Right ventricle myocardium inferior (tissue), 1 donor: ENCODE measurements around the gene YIPF7. TPM values are rescaled to one million over a fixed set of nuclear protein-coding genes. Genes with fewer than 3 reads are reported as not detected.
A peak's percentile ranks its signal among the peaks of the same experiment; 100 is the strongest.

Experiments
- ATAC-seq: fragments of 200-7000 bp; cut with Tn5 transposase; one replicate; pipeline ENCODE4 v1.9.1; 2020; ENCODE audit warnings: mild to moderate bottlenecking, moderate library complexity
- DNase-seq: peaks from one replicate; pipeline ENCODE4 v3.0.0; 2021; ENCODE audit errors: missing footprints
- intact Hi-C: fragments of 100-400 bp; cut with DNase I; formaldehyde crosslinking; loops from one replicate; pipeline ENCODE4 v1.11.0; 2022
- total RNA-seq: library from RNA; stranded (reverse); fragmentation: NEBNext Ultra II Directional; extraction: Animal tissue kit (Norgen Biotek cat#: 25700); gene quantifications from one replicate; pipeline ENCODE4 v1.2.1, GENCODE V29; 2021
- donor health status: DM: no; HTN: yes; CAD: no; lungs with severe emphysema.

Gene YIPF7
- total RNA-seq, 1 donor from 2014 or later, result 1.4 TPM

DNA sequence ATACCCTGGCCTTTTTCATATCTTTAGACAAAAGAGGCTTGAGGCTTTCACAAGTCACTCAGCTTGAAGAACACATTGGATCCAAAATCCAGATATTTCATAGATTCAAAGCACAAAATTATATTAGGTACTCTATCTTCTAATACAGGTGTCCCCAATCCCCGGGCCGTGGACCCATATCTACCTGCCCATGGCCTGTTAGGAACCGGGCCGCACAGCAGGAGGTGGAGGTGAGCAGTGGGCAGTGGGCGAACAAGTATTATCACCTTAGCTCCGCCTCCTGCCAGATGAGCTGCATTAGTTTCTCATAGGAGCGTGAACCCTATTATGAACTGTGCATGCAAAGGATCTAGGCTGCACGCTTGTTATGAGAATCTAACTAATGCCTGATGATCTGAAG, 18.7 kb downstream of the YIPF7 start:
- ATAC-seq (no peak), DNase-seq (peak; percentile 59)
- intact Hi-C loops, result no loop called here

DNA sequence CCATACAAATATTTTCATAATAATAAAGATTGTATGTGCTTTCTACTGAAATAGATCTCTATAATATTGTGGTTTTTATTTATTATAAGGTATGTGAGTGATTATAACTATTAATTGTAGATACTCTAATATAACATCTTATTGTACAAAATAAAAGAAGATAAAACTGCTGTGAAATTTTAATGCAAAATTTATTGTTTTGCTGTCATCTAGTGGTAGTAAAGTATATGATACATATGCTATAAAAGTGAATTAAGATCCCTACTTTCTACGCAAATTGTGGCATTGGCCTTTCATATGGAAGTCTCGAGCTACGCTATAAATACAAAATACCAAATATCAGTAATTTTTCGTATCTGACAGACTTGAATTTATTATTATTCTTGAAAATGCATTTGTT, 19.3 kb downstream of the YIPF7 start:
- ATAC-seq, result no peak
- DNase-seq, result no peak
- intact Hi-C loops, result no loop called here

DNA sequence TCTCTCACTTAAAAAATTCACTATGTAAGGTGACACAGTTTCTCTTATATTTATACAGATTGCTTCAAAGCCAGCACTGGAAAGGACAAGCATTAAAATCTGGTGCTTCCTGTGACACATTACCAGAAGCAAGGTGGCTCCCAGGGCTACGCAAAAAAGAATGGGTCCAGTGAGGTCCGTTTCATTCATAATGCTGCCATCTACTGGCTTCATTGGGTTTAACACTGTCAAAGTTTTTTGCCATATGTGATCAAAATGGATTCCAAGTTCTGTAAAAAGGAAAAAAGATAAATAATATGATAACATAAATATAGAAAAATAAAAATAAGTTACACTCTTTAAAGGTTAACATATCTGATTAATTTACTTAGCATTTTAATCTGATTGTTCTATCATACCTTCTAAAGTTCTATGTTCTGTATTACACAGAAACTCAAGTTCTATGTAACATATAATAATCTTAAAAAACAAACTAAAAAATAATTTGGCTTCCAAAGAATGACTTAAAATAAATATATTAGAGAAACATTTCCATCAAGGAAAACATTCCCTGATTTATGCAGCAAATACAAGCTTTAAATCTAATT, 22.1 kb downstream of the YIPF7 start:
- intact Hi-C loops, result no loop called here
- no peak for DNase-seq
- ATAC-seq, result peak; percentile 60

DNA sequence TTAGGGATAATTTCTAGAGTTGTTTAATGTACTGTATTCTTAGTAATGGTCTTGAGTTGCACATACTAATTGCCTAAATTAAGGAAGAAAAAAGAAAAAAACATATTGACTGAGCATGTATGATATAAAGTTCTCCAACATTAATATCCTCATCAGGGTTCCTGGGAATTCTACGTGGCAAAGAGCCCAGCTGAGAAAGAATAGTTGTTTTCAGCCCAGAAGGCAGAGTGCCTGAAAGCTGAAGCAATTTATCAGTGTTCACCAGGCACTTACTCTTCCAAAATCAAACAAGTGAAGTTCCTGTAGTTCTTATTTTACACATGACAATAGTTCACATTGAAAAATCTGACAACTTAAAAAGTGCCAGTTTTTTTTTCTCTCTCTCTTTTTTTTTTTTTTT, 27.7 kb downstream of the YIPF7 start:
- intact Hi-C loops, result no loop called here
- ATAC-seq, result no peak
- no peak for DNase-seq

- ATAC-seq, result no peak
- no peak for DNase-seq
- intact Hi-C loops, result no loop called here
Measured at GRCh38 chr4:44616621-44617020, 34.8 kb downstream of the YIPF7 start.

- DNase-seq, result no peak
- intact Hi-C loops, result no loop called here
- ATAC-seq, result no peak
Measured at GRCh38 chr4:44583393-44583792, 68.0 kb downstream of the YIPF7 start.

- DNase-seq, result no peak
- ATAC-seq, result no peak
- intact Hi-C loops, result no loop called here
Measured at GRCh38 chr4:44580231-44580630, 71.2 kb downstream of the YIPF7 start.

- ATAC-seq, result no peak
- intact Hi-C loops, result no loop called here
- no peak for DNase-seq
Measured at GRCh38 chr4:44578954-44579353, 72.5 kb downstream of the YIPF7 start.

Other genes with a start within 250 kb of the YIPF7 start
- 0.19 TPM for gene KCTD8, start 202.8 kb downstream of the YIPF7 start, total RNA-seq
- 21.9 TPM for gene GUF1, start 26.8 kb upstream of the YIPF7 start, total RNA-seq
- gene GNPDA2, start 74.9 kb upstream of the YIPF7 start, total RNA-seq, result 10.2 TPM